ENCODE data around the gene KDM6A. TPM values are rescaled to one million over a fixed set of nuclear protein-coding genes. Genes with fewer than 3 reads are reported as not detected.
"Not testable (repeated sequence)": the region's sequence is repeated elsewhere in the genome, so short reads cannot be mapped to it uniquely, and the experiment has no call there.

Gene KDM6A
- total RNA-seq, 1 donor, result 20.3 TPM

- DNase-seq (ENCODE audit: insufficient read length, low spot score, missing footprints), result no peak
- Histone ChIP-seq H3K79me2 (ENCODE audit: insufficient read depth, low read length) (peaks cover 32% of the 10 kb centered on the region), H3K27ac (ENCODE audit: low read depth, low read length) (no peak overlapping the region), H3K36me3 (ENCODE audit: insufficient read depth, low read length) (peaks cover 2% of the 10 kb centered on the region), H3K4me2 (ENCODE audit: insufficient read depth, low read length) (no peak overlapping the region), H2AFZ (ENCODE audit: low read length) (no peak overlapping the region), H3K4me1 (ENCODE audit: insufficient read depth, low read length) (no peaks in the 10 kb centered on the region), H3K4me3 (ENCODE audit: insufficient read depth, low read length) (no peak overlapping the region), H4K20me1 (ENCODE audit: insufficient read depth, low read length) (peaks cover 13% of the 10 kb centered on the region), H3K9me3 (ENCODE audit: low read depth, low read length) (no peaks in the 10 kb centered on the region), H3K27me3 (ENCODE audit: insufficient read depth, low read length) (no peaks in the 10 kb centered on the region)
- no peak for TF ChIP-seq CTCF (IDR thresholded peaks at IDR 0.05; ENCODE audit: extremely low read depth, low read depth, low read length)
Observed at GRCh38 chrX:45036161-45036560, 163.2 kb downstream of the KDM6A start.

- not testable (repeated sequence) for H3K36me3 ChIP-seq (ENCODE audit: insufficient read depth, low read length); H3K4me3 ChIP-seq (ENCODE audit: insufficient read depth, low read length); H3K4me1 ChIP-seq (ENCODE audit: insufficient read depth, low read length); DNase-seq (ENCODE audit: insufficient read length, low spot score, missing footprints); H3K9me3 ChIP-seq (ENCODE audit: low read depth, low read length); H3K4me2 ChIP-seq (ENCODE audit: insufficient read depth, low read length); H2AFZ ChIP-seq (ENCODE audit: low read length); H4K20me1 ChIP-seq (ENCODE audit: insufficient read depth, low read length); H3K27ac ChIP-seq (ENCODE audit: low read depth, low read length); H3K27me3 ChIP-seq (ENCODE audit: insufficient read depth, low read length); H3K79me2 ChIP-seq (ENCODE audit: insufficient read depth, low read length)
Observed at GRCh38 chrX:45040137-45040536, 167.1 kb downstream of the KDM6A start.

GRCh38 chrX:45046417-45046816 is 173.4 kb downstream of the KDM6A start:
- no peak overlapping the region for H3K27ac ChIP-seq (ENCODE audit: low read depth, low read length)
- TF ChIP-seq CTCF (IDR thresholded peaks at IDR 0.05; ENCODE audit: extremely low read depth, low read depth, low read length), result no peak
- H3K4me3 ChIP-seq (ENCODE audit: insufficient read depth, low read length), result no peak overlapping the region
- no peak for DNase-seq (ENCODE audit: insufficient read length, low spot score, missing footprints)
- no peaks in the 10 kb centered on the region for H3K27me3 ChIP-seq (ENCODE audit: insufficient read depth, low read length)
- peaks cover 7% of the 10 kb centered on the region for H4K20me1 ChIP-seq (ENCODE audit: insufficient read depth, low read length)
- no peaks in the 10 kb centered on the region for H3K36me3 ChIP-seq (ENCODE audit: insufficient read depth, low read length)
- peaks cover 10% of the 10 kb centered on the region for H3K79me2 ChIP-seq (ENCODE audit: insufficient read depth, low read length)
- H3K4me1 ChIP-seq (ENCODE audit: insufficient read depth, low read length), result no peaks in the 10 kb centered on the region
- no peaks in the 10 kb centered on the region for H3K9me3 ChIP-seq (ENCODE audit: low read depth, low read length)
- H3K4me2 ChIP-seq (ENCODE audit: insufficient read depth, low read length), result no peak overlapping the region
- no peak overlapping the region for H2AFZ ChIP-seq (ENCODE audit: low read length)

- Histone ChIP-seq H3K9me3 (ENCODE audit: low read depth, low read length) (no peaks in the 10 kb centered on the region), H2AFZ (ENCODE audit: low read length) (no peak overlapping the region), H3K36me3 (ENCODE audit: insufficient read depth, low read length) (peaks cover 5% of the 10 kb centered on the region), H4K20me1 (ENCODE audit: insufficient read depth, low read length) (peaks cover 9% of the 10 kb centered on the region), H3K27ac (ENCODE audit: low read depth, low read length) (no peak overlapping the region), H3K79me2 (ENCODE audit: insufficient read depth, low read length) (peaks cover 10% of the 10 kb centered on the region), H3K4me2 (ENCODE audit: insufficient read depth, low read length) (no peak overlapping the region), H3K27me3 (ENCODE audit: insufficient read depth, low read length) (no peaks in the 10 kb centered on the region), H3K4me1 (ENCODE audit: insufficient read depth, low read length) (no peaks in the 10 kb centered on the region), H3K4me3 (ENCODE audit: insufficient read depth, low read length) (no peak overlapping the region)
- TF ChIP-seq CTCF (IDR thresholded peaks at IDR 0.05; ENCODE audit: extremely low read depth, low read depth, low read length), result no peak
- no peak for DNase-seq (ENCODE audit: insufficient read length, low spot score, missing footprints)
Observed at GRCh38 chrX:45050558-45050957, 177.6 kb downstream of the KDM6A start.
